SK-N-SH (cell line): Measurements from ENCODE around the gene SMYD3. TPM values are rescaled to one million over a fixed set of nuclear protein-coding genes. Genes with fewer than 3 reads are reported as not detected.

Experiments used
- CTCF ChIA-PET: fragments of 300-600, 350-600 bp; formaldehyde crosslinking; extraction: SDS; loops from one replicate; lab custom pipeline; 2021; lab: Yijun Ruan, JAX
- POLR2A ChIA-PET: fragments of 350-600 bp; sonication (Branson Sonifier 250); formaldehyde crosslinking; extraction: SDS; loops from one replicate; lab custom pipeline; 2020; ENCODE audit warnings: antibody characterized with exemption, inconsistent platforms; lab: Yijun Ruan, JAX
- DNase-seq: peaks from one replicate; pipeline ENCODE4 v3.0.0; 2012
- H2AFZ ChIP-seq: fragments of 200-600 bp; sonication (generic); 2 replicates; pipeline ENCODE4 v1.8.1; 2016; ENCODE audit warnings: antibody characterized with exemption, mild to moderate bottlenecking, low read depth
- H3F3A ChIP-seq: fragments of 200-600 bp; sonication (generic); replicated peaks from 2 replicates; pipeline ENCODE3; 2016; ENCODE audit warnings: antibody characterized with exemption, mild to moderate bottlenecking; ENCODE audit not compliant: insufficient read depth
- H3K27ac ChIP-seq, 2 experiments: fragments of 200-500 bp in 1 of 2; fragments of 200-600 bp in 1 of 2; sonication (Bioruptor generic) in 1 of 2; sonication (generic), shearing (Covaris generic) in 1 of 2; 2 replicates each; pipeline versions ENCODE4 v1.5.1 to v1.6.1; 2014 to 2016; ENCODE audit warnings: low read depth in 2 of 2, inconsistent platforms in 1 of 2, low read length in 1 of 2, mild to moderate bottlenecking in 1 of 2, mixed read lengths in 1 of 2
- H3K27me3 ChIP-seq: fragments of 200-600 bp; sonication (generic), shearing (Covaris generic); 2 replicates; pipeline ENCODE4 v1.6.1; 2016; ENCODE audit warnings: mixed run types; ENCODE audit not compliant: insufficient read depth
- H3K36me3 ChIP-seq, 2 experiments: fragments of 200-500 bp in 1 of 2; fragments of 200-600 bp in 1 of 2; sonication (Bioruptor generic) in 1 of 2; sonication (generic) in 1 of 2; replicated peaks in 1 of 2; 2 replicates each; pipeline versions ENCODE3 to v1.5.1; 2014 to 2016; ENCODE audit warnings: low read length in 1 of 2, mild to moderate bottlenecking in 1 of 2; ENCODE audit not compliant: insufficient read depth in 2 of 2, control insufficient read depth in 1 of 2
- H3K4me1 ChIP-seq, 2 experiments: fragments of 200-500 bp in 1 of 2; fragments of 200-600 bp in 1 of 2; sonication (Bioruptor generic) in 1 of 2; sonication (generic), shearing (Covaris generic) in 1 of 2; 2 replicates each; pipeline versions ENCODE4 v1.5.1 to v1.6.1; 2014 to 2016; ENCODE audit warnings: low read depth in 1 of 2, low read length in 1 of 2, mixed run types in 1 of 2; ENCODE audit not compliant: insufficient read depth in 2 of 2, control insufficient read depth in 1 of 2
- H3K4me2 ChIP-seq: fragments of 200-600 bp; sonication (generic), shearing (Covaris generic); 2 replicates; pipeline ENCODE4 v1.6.1; 2017; ENCODE audit warnings: mixed run types
- H3K4me3 ChIP-seq, 2 experiments: fragments of 200-500 bp in 1 of 2; fragments of 200-600 bp in 1 of 2; sonication (Bioruptor generic) in 1 of 2; sonication (generic), shearing (Covaris generic) in 1 of 2; 2 replicates each; pipeline versions ENCODE4 v1.5.1 to v1.8.1; 2014 to 2016; ENCODE audit warnings: low read depth in 2 of 2, inconsistent platforms in 1 of 2, low read length in 1 of 2, mild to moderate bottlenecking in 1 of 2, mixed read lengths in 1 of 2, moderate library complexity in 1 of 2
- H3K79me2 ChIP-seq: fragments of 200-600 bp; sonication (generic); 2 replicates; pipeline ENCODE4 v1.8.1; 2017; ENCODE audit warnings: mild to moderate bottlenecking; ENCODE audit not compliant: insufficient read depth
- H3K9ac ChIP-seq: fragments of 200-600 bp; sonication (generic); 2 replicates; pipeline ENCODE4 v1.6.1; 2017; ENCODE audit warnings: mixed run types
- H3K9me2 ChIP-seq: fragments of 200-600 bp; sonication (generic); 2 replicates; pipeline ENCODE4 v1.6.1; 2017; ENCODE audit warnings: mixed run types
- H3K9me3 ChIP-seq: fragments of 200-600 bp; sonication (generic); 2 replicates; pipeline ENCODE4 v1.6.1; 2017; ENCODE audit warnings: mixed run types, mild to moderate bottlenecking, moderate library complexity
- H4K20me1 ChIP-seq: fragments of 200-600 bp; sonication (generic); 2 replicates; pipeline ENCODE4 v1.6.1; 2017; ENCODE audit warnings: mild to moderate bottlenecking, mixed run types; ENCODE audit not compliant: insufficient read depth
- CHD2 ChIP-seq: fragments of 150-350 bp; IDR thresholded peaks from 2 replicates; pipeline ENCODE4 v1.6.1; 2018; ENCODE audit warnings: low read length; ENCODE audit not compliant: partially characterized antibody
- EP300 ChIP-seq, 2 experiments: IDR thresholded peaks; 2 replicates each; pipeline versions ENCODE4 v1.4.0 to v1.6.1; 2012; ENCODE audit warnings: borderline replicate concordance in 1 of 2, low read depth in 1 of 2, low read length in 1 of 2
- FOXJ3 ChIP-seq: sonication (generic); formaldehyde crosslinking; IDR thresholded peaks from 2 replicates; pipeline ENCODE4 v1.5.1; 2020; ENCODE audit warnings: mild to moderate bottlenecking, missing genetic modification reagents
- FOXM1 ChIP-seq: IDR thresholded peaks from 2 replicates; pipeline ENCODE4 v1.4.0; 2012; ENCODE audit warnings: low read depth, mild to moderate bottlenecking
- GABPA ChIP-seq: IDR thresholded peaks from 2 replicates; pipeline ENCODE4 v1.4.0; 2012; ENCODE audit warnings: low read depth, mild to moderate bottlenecking
- GATA2 ChIP-seq: sonication (generic); formaldehyde crosslinking; IDR thresholded peaks from 2 replicates; pipeline ENCODE4 v1.5.0; 2020; ENCODE audit warnings: mild to moderate bottlenecking, missing genetic modification reagents
- JUND ChIP-seq: IDR thresholded peaks from 2 replicates; pipeline ENCODE4 v1.4.0; 2012
- MXI1 ChIP-seq: IDR thresholded peaks from 2 replicates; pipeline ENCODE4 v1.6.1; 2012; ENCODE audit warnings: mild to moderate bottlenecking, low read depth, low read length, improper control_type of control experiment
- RAD21 ChIP-seq: IDR thresholded peaks from 2 replicates; pipeline ENCODE4 v1.6.1; 2012; ENCODE audit warnings: mild to moderate bottlenecking, low read length
- RFX5 ChIP-seq: IDR thresholded peaks from 2 replicates; pipeline ENCODE4 v1.6.1; 2012; ENCODE audit warnings: mild to moderate bottlenecking, improper control_type of control experiment, low read length
- RXRA ChIP-seq: IDR thresholded peaks from 2 replicates; pipeline ENCODE4 v1.4.0; 2012; ENCODE audit warnings: low read depth, mild to moderate bottlenecking, borderline replicate concordance
- SIN3A ChIP-seq: IDR thresholded peaks from 2 replicates; pipeline ENCODE4 v1.6.1; 2012; ENCODE audit warnings: low read depth, mild to moderate bottlenecking, low read length, moderate library complexity, borderline replicate concordance
- TCF12 ChIP-seq: IDR thresholded peaks from 2 replicates; pipeline ENCODE4 v1.4.0; 2012
- TEAD4 ChIP-seq: IDR thresholded peaks from 2 replicates; pipeline ENCODE4 v1.4.0; 2012; ENCODE audit warnings: mild to moderate bottlenecking, borderline replicate concordance; ENCODE audit not compliant: insufficient read depth
- WGBS: methylation state at CpG from one replicate; pipeline ENCODE4 v1.1.6; 2017; ENCODE audit warnings: low lambda C conversion rate; 5-methylcytosine and 5-hydroxymethylcytosine counted together
- polyA plus RNA-seq, 3 experiments: library from polyadenylated mRNA; depleted of rRNA; stranded (reverse); fragments of >200 nt; gene quantifications; 2 replicates each; pipeline ENCODE4 v1.2.3, GENCODE V29; 2012
- TF ChIP-seq, protein P1 (sequence below): IDR thresholded peaks from 2 replicates; pipeline ENCODE4 v1.4.0; 2012; ENCODE audit warnings: low read depth, borderline replicate concordance
- TF ChIP-seq, protein P2 (sequence below): fragments of 200-600 bp; sonication (generic); IDR thresholded peaks from 2 replicates; pipeline ENCODE4 v1.6.1; 2017; ENCODE audit warnings: antibody characterized with exemption, mild to moderate bottlenecking, moderate library complexity

The SMYD3 gene
- polyA plus RNA-seq, 1 of the 3 experiments (the other 2 are of a cell fraction), result 31.4 TPM

DNA sequence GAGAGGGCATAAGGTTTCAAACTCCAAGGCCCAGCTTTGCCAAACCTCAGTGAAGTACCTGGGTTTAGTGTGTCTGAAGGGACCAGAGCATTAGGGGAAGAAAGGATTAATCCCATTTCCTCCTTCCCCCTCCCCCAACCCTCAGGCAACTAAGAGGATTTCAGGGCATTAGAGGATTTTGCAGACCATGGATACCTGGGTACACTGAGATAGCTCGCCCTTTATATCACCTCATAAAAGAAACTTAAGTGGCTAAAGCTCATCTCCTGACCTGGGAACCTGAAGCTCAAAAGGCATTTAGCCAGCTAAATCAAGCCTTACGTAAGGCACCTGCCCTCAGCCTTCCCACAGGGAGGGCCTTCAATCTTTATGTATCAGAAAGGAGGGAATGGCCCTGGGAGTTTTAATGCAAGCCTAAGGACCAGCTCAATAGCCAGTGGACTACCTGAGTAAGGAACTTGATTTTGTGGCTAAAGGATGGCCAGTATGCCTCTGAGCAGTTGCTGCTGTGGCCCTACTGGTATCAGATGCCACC lies 26.4 kb upstream of the SMYD3 start:
- no peaks in the 10 kb centered on the region; a peak in 1 of 4 replicates for H3K4me1 ChIP-seq
- no peak overlapping the region for H2AFZ ChIP-seq
- H3K27ac ChIP-seq, result no peak overlapping the region
- no peak for TF ChIP-seq SIN3A
- TF ChIP-seq TEAD4, result no peak
- TF ChIP-seq FOXM1, result no peak
- TF ChIP-seq, protein P1, sequence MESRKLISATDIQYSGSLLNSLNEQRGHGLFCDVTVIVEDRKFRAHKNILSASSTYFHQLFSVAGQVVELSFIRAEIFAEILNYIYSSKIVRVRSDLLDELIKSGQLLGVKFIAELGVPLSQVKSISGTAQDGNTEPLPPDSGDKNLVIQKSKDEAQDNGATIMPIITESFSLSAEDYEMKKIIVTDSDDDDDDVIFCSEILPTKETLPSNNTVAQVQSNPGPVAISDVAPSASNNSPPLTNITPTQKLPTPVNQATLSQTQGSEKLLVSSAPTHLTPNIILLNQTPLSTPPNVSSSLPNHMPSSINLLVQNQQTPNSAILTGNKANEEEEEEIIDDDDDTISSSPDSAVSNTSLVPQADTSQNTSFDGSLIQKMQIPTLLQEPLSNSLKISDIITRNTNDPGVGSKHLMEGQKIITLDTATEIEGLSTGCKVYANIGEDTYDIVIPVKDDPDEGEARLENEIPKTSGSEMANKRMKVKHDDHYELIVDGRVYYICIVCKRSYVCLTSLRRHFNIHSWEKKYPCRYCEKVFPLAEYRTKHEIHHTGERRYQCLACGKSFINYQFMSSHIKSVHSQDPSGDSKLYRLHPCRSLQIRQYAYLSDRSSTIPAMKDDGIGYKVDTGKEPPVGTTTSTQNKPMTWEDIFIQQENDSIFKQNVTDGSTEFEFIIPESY, result no peak
- TF ChIP-seq MXI1, result no peak
- TF ChIP-seq FOXJ3 (CRISPR knock-in tag), result no peak
- TF ChIP-seq JUND, result no peak
- no peak for TF ChIP-seq CHD2
- no peak for TF ChIP-seq RXRA
- no peak for TF ChIP-seq RAD21
- no peak for TF ChIP-seq RFX5
- TF ChIP-seq TCF12, result no peak
- no peak for TF ChIP-seq EP300 (IDR thresholded peaks at IDR 0.05; ENCODE audit: borderline replicate concordance in 1 of 2, low read depth in 1 of 2, low read length in 1 of 2)
- no peak for TF ChIP-seq GABPA
- H3F3A ChIP-seq, result peaks cover 2% of the 10 kb centered on the region
- H3K4me2 ChIP-seq, result no peak overlapping the region
- H3K27me3 ChIP-seq, result no peaks in the 10 kb centered on the region
- no peaks in the 10 kb centered on the region for H3K79me2 ChIP-seq
- no peak overlapping the region for H3K9ac ChIP-seq
- CTCF ChIA-PET, result no interaction called here
- no peaks in the 10 kb centered on the region for H3K36me3 ChIP-seq
- no peaks in the 10 kb centered on the region for H3K9me3 ChIP-seq
- H3K9me2 ChIP-seq, result no peaks in the 10 kb centered on the region
- no peak for DNase-seq
- POLR2A ChIA-PET, result no interaction called here
- 62% methylated on average over 2 of the region's 2 CpGs for WGBS
- H4K20me1 ChIP-seq, result no peaks in the 10 kb centered on the region
- no peak overlapping the region for H3K4me3 ChIP-seq

DNA sequence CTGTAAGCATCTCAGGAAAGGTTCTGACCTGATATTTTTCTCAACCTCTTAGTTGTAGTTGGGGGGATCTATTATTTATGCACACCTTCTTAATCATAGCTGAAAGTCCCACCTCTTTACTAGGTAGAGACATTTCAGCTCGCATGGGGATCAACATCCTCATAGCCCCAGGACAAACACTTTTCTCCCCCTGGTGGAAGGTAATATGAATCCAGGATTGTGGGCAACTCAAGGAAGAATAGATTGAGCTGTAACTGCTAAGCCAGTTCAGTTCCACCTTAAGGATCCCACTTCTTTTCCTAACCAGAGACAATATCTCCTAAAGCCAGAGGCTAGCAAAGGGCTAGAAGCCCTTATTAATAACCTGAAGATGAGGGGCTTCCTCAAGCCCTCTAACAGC lies 25.4 kb upstream of the SMYD3 start:
- H3K4me1 ChIP-seq, result no peaks in the 10 kb centered on the region; a peak in 2 of 4 replicates
- POLR2A ChIA-PET, result no interaction called here
- H4K20me1 ChIP-seq, result no peaks in the 10 kb centered on the region
- no peak overlapping the region for H3K27ac ChIP-seq
- H3K4me3 ChIP-seq, result no peak overlapping the region
- no peak overlapping the region for H3K9ac ChIP-seq
- no peak for DNase-seq
- WGBS, result 13% methylated on average over 1 of the region's 1 CpG
- TF ChIP-seq TEAD4 (no peak), FOXJ3 (CRISPR knock-in tag) (no peak), RFX5 (no peak), CHD2 (no peak), GATA2 (CRISPR knock-in tag) (no peak)
- TF ChIP-seq, protein P2, sequence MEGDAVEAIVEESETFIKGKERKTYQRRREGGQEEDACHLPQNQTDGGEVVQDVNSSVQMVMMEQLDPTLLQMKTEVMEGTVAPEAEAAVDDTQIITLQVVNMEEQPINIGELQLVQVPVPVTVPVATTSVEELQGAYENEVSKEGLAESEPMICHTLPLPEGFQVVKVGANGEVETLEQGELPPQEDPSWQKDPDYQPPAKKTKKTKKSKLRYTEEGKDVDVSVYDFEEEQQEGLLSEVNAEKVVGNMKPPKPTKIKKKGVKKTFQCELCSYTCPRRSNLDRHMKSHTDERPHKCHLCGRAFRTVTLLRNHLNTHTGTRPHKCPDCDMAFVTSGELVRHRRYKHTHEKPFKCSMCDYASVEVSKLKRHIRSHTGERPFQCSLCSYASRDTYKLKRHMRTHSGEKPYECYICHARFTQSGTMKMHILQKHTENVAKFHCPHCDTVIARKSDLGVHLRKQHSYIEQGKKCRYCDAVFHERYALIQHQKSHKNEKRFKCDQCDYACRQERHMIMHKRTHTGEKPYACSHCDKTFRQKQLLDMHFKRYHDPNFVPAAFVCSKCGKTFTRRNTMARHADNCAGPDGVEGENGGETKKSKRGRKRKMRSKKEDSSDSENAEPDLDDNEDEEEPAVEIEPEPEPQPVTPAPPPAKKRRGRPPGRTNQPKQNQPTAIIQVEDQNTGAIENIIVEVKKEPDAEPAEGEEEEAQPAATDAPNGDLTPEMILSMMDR, result peak; percentile 16; the same call in 1 of the 2 replicates
- no peaks in the 10 kb centered on the region for H3K36me3 ChIP-seq
- no peaks in the 10 kb centered on the region for H3K9me3 ChIP-seq
- H3K9me2 ChIP-seq, result no peaks in the 10 kb centered on the region
- H3K27me3 ChIP-seq, result no peaks in the 10 kb centered on the region
- H3K79me2 ChIP-seq, result no peaks in the 10 kb centered on the region
- peaks cover 2% of the 10 kb centered on the region for H3F3A ChIP-seq
- CTCF ChIA-PET, result interaction anchor here (0.8 kb wide), 1 partner anchor 40 kb away, joined by 4 read pairs; no protein-coding TSS in a partner anchor
- H2AFZ ChIP-seq, result no peak overlapping the region
- H3K4me2 ChIP-seq, result no peak overlapping the region
